PC-3 (cell line): ENCODE results near the gene LHX4.

Experiments used
- EZH2 ChIP-seq: fragments of 300-600 bp; sonication (generic); IDR thresholded peaks from one replicate; pipeline ENCODE4 v1.6.1; 2017; ENCODE audit warnings: antibody characterized with exemption, mild to moderate bottlenecking, low read length; ENCODE audit not compliant: unreplicated experiment
- TF ChIP-seq, protein P1 (sequence below): fragments of 300-600 bp; sonication (generic); conservative IDR thresholded peaks from 2 replicates; pipeline ENCODE4 v1.5.1; 2017; ENCODE audit warnings: antibody characterized with exemption, low read depth, mild to moderate bottlenecking, low read length

DNA sequence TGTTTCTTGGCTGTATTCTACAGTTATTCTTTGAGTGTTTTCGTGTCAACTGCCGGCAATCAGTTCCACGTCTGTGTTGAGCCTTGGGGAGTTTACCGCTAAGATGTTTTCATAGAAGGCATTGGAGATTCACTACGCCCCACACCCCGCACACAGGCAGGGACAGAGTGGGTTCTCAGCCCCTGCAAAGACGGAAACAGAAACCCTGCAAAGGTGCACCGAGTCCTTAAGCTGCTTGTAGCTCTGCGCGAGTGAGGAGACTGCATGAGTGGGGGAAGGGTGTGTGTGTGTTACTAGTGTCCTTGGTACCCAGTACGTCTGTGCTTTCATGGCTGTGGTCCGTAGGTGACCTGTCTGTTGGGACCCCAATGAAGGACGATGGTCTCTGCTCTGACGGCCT, 1.9 kb downstream of the LHX4 start:
- TF ChIP-seq, protein P1, sequence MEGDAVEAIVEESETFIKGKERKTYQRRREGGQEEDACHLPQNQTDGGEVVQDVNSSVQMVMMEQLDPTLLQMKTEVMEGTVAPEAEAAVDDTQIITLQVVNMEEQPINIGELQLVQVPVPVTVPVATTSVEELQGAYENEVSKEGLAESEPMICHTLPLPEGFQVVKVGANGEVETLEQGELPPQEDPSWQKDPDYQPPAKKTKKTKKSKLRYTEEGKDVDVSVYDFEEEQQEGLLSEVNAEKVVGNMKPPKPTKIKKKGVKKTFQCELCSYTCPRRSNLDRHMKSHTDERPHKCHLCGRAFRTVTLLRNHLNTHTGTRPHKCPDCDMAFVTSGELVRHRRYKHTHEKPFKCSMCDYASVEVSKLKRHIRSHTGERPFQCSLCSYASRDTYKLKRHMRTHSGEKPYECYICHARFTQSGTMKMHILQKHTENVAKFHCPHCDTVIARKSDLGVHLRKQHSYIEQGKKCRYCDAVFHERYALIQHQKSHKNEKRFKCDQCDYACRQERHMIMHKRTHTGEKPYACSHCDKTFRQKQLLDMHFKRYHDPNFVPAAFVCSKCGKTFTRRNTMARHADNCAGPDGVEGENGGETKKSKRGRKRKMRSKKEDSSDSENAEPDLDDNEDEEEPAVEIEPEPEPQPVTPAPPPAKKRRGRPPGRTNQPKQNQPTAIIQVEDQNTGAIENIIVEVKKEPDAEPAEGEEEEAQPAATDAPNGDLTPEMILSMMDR, result no peak
- TF ChIP-seq EZH2, result no peak
